ENCODE results near the gene TNNT2.

Gene TNNT2

DNA sequence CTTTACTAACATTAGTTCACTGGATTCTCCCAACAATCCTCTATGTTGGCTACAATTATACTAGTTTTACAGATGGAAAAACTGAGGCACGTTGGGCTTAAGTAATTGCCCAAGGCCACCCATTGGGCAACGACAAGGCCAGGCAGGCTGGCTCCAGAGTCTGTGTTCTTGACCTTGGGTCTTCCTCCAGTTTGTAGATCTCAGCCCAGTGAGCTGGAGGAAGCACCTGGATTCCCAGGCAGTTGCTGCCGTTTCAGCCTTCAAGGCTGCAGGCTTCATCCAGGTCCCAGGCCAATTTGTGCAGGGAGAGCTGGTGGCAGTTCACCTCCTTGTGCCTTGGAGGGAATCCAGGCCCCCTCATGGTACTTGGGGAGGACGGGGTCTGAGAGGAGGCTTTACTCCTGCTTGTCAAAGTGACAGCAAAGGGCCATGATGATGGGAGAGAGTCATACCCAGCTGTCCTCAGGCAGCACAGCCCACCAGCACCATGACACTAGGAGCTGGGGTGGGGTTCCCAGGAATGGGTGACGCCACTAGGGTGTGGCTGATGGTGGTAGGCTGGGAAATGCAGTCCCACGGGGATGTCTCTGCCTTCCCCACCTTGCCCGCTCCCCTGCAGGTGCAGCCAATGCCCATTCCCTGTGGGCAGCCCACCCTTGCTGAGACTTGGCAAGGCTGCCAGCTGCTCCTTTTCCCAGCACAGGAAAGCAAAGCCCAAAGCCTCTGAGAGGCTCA lies 67.1 kb downstream of the TNNT2 start:
- no peak for DNase-seq

DNA sequence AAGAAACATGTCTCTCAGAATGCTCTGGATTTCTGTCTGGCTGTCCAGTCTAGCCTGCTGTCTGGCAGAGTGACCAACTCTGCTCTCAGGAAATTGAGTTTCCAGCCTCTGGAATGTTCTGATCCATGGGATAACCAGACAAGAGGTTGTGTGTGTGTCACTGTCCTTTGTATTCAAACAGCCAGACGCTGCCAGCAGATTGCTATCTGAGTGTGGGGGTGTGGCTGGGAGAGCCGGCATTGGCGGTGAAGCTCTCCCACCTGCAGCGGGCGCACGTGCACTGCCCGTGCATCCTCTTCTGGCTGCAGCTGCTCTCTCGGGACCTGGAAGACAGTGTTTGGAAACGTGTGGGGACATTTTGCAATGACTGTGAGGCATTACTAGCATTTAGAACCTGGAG lies 68.1 kb downstream of the TNNT2 start:
- no peak for DNase-seq
